SK-N-MC (cell line): Measurements from ENCODE around the gene RFX2.

Source experiments
- EZH2 ChIP-seq: fragments of 200-600 bp; sonication (generic); IDR thresholded peaks from one replicate; pipeline ENCODE4 v1.6.1; 2017; ENCODE audit warnings: antibody characterized with exemption
- POLR2AphosphoS5 ChIP-seq: IDR thresholded peaks from 2 replicates; pipeline ENCODE4 v1.6.1; 2012; ENCODE audit warnings: mild to moderate bottlenecking, low read depth, low read length, borderline replicate concordance

GRCh38 chr19:6044056-6044805, 66.1 kb downstream of the RFX2 start:
- TF ChIP-seq EZH2 (no peak), POLR2AphosphoS5 (no peak)
